HG03571 (cell line): Measurements from ENCODE around the gene ARHGAP6.
"Not testable (repeated sequence)": the region's sequence is repeated elsewhere in the genome, so short reads cannot be mapped to it uniquely, and the experiment has no call there.

Experiments
- ATAC-seq: cut with Tn5 transposase; IDR thresholded peaks from one replicate; pipeline ENCODE4 v1.9.1; 2021; ENCODE audit not compliant: unreplicated experiment

The ARHGAP6 gene

DNA sequence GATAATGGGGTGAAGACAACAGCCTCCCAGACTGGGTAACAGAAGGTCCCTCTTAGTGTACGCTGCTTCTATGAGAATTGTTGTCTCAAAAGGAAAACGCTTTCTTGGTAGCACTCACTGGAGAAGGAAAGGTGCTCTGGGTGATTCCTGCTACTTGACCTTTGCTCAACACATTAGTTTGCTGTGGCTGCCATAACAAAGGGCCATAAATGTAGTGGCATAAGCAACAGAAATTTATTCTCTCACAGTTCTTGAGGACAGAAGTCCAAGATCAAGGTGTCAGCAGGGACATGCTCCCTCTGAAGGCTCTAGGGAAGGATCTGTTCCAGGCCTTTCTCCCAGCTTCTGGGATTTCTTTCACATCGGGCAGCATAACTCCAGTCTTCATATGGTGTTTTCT, 535.6 kb downstream of the ARHGAP6 start:
- no peak for ATAC-seq

DNA sequence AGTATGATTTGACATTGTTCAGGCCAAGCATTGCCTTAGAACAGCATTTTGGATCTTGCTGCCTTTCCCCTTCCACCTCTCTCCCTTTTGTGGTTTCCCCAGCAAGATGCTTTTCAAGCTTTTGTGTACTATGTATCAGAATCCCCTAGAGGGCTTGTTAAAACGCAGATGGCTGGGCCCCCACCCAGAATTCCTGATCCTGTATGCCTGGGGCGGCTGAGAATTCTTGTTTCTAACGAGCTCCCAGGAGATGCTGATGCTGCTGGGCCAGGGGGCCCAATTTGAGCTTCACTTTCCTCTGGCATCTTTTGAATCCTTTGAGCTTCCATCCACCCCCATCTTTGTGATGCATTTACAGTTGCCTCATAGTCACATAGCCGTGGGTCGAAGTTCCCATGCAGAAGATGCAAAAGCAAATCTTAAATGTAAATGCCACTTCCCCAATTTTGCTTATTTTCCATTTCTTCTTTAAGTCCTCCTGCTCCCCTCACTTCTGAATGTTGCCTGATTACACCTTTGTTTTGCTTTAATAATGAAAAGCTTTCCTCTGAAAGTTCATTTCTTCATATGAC, 536.1 kb downstream of the ARHGAP6 start:
- no peak for ATAC-seq

DNA sequence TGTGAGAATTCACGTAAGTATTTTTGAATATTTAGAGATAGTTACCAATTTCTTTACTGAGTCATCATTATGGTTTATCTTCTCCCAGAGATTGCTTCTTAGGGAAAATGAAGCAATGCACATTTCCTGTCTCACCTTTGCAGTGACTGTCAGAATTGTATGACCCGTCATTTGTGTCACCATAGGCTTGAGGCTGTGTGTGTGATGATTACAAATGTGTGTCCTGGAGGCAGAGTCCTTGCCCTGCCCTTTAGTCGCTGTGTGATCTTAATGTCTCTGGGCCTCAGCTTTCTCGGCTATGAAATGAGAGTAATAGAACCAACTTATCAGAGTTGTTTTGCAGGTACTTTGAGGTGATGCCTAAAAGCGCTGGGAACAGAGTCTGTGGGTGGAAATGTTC, 540.7 kb downstream of the ARHGAP6 start:
- no peak for ATAC-seq

DNA sequence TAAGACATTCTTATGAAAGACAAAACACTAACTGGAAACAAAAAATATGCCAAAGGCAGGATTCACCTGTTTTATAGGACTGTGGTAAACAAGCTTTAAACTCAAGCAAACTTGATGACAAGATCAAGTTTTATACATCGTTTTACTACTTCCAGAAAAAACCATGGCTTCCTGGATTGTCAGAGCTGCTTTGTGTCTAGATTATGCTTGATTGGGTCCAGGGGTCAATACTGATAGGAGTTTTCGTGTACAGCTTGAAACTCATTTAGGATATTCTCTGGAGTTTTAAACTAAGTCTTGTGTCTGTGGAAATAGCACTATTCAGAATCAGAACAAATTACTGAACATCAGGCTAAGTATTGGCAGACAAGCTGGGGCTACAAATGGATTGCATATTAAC, 541.6 kb downstream of the ARHGAP6 start:
- no peak for ATAC-seq

DNA sequence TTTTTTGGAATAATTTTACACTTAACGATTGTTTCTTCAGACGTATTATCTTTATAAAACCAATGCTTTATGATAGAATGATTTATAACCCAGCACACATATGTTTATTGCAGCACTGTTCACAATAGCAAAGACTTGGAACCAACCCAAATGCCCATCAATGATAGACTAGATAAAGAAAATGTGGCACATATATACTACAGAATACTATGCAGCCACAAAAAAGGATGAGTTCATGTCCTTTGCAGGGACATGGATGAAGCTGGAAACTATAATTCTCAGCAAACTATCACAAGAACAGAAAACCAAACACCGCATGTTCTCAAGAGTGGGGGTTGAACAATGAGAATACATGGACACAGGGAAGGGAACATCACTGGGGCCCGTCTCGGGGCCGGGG, 542.6 kb downstream of the ARHGAP6 start:
- ATAC-seq = not testable (repeated sequence)

DNA sequence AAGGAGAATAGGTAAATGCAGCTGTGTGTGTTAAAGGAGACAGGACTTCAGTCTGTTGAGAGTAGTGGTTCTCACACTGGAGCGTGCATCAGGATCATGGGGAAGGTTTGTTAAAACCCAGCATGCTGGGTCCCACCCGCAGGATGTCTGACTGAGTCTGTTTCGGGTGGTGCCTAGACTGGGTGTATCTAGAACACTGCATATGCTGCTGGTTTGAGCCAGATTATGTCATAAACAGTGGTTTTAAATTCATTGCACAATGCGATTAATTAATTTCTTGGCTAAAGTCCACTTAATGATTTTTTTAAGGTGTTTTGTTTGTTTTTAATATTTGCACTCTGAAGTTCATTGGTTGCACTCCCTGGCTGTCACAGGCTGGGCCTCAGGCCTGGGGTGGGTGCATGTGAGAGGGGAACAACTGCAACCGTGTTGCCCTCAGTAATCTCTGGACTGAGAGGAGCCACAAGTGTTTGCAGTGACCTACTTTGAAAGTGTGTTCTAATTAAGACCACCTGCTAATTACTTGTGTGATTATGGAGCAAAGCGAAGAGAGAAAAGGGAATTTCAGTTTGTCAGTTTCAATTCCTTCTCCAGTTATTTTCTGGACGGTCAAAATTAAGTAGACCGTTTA, 546.3 kb downstream of the ARHGAP6 start:
- no peak for ATAC-seq

DNA sequence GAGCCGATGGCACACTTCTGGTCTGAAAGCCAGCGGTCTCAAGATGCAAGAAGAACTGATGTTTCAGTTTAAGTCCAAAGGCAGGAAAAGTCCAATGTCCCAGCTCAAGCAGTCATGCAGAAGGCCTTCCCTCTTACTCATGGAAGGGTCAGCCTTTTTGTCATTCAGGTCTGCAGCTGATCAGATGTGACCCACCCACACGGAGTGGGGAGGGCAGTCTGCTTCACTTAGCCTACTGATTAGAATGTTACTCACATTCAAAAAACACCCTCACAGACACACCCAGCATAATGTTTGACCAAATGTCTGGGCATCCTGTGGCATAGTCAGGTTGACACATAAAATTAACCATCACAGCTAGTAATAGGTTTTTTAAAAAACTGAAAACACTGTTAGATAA, 548.0 kb downstream of the ARHGAP6 start:
- no peak for ATAC-seq

DNA sequence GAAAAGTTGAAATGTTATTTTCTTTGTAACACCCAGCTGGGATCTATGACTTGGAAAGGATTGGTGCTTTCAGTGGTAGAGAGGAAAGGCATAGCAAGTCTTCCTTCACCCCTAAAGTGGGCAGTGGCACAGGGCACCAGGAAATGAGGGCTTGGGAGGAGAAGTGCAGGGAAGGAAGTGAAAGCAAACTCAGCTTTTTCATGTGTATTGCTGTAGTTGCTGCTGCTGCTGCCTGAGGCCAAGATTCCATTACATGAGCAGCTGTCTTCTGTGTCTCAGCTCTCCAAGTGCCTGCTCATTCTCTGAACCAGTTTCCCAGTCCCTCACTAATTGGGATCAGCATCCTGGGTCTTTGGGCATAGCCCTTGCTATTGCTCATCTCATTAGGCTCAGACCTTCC, 552.0 kb downstream of the ARHGAP6 start:
- ATAC-seq = no peak

DNA sequence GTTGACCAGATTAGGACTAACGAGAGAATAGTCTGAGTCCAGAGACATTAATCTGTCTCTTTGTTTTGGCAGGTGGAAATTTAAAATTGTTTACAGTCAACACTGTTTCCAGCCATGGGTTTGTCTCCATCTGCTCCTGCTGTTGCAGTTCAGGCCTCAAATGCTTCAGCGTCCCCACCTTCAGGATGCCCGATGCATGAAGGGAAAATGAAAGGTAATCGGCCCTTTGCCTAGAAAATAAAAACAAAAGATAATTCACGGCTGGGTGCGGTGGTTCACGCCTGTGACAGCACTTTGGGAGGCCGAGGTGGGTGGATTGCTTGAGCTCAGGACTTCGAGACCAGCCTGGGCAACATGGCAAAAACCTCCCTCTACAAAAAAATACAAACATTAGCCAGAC, 553.8 kb downstream of the ARHGAP6 start:
- ATAC-seq = no peak

DNA sequence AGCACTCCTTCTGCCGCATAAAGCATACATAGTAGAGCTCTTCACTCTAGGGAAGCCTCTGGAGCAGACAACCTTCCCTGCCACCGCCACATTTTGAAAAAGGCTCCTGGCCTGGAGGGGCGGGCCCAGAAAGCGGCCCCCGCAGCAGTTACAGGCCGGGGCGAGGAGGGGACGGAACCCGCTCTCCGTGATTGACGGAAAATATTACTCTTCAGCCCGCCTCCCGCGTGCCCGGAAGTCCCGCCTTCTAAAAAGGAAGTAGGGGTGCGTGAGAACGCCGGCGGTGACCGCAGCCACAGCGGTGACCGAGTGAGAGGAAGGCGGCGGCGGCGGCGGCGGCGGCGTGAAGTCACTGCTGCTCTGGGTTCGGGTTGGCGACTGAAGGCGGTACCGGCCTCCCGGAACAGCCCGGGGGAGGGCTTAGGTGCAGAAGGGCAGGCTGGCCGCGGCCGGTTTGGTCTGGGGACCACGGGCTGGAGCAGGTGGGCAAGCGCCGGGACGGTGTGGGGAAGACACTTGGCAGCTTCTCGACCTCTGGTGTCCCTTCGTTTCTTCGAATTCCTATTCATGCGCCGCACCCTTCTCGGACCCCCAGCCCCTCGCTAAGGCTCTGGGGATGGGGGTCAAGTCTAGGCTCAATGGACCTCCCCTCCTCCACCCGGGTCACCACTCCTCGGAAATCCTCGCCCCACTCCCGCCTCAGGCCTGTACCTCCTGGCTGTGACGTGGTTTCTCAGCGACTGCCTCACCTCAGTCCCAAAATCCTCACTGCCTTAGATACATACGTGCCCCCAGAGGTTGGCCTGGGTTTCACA, 554.5 kb downstream of the ARHGAP6 start, which contains the start of gene HCCS:
TSS of gene HCCS (plus strand) at position 296 of the 815 bp plus-strand sequence. CDS start 729 bp downstream, outside the sequence.
- peak; percentile 95 for ATAC-seq

DNA sequence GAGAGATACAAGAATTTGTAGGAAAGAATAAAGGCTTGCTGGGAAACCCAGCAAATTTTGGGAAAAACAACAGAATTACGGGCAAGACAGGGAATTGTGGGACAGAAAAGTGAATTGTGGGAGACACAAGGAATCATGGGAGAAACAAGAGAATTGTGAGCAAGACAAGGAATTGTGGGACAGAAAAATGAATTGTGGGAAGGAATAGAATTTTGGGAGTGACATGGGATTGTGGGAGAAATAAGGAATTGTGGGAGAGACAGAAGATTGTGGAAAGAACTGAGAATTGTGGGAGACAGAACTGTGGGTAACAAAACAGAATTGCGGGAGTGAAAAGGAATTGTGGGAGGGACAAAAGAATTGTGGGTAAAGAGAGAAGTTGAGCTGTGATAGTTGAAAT, 555.8 kb downstream of the ARHGAP6 start:
- ATAC-seq = no peak

DNA sequence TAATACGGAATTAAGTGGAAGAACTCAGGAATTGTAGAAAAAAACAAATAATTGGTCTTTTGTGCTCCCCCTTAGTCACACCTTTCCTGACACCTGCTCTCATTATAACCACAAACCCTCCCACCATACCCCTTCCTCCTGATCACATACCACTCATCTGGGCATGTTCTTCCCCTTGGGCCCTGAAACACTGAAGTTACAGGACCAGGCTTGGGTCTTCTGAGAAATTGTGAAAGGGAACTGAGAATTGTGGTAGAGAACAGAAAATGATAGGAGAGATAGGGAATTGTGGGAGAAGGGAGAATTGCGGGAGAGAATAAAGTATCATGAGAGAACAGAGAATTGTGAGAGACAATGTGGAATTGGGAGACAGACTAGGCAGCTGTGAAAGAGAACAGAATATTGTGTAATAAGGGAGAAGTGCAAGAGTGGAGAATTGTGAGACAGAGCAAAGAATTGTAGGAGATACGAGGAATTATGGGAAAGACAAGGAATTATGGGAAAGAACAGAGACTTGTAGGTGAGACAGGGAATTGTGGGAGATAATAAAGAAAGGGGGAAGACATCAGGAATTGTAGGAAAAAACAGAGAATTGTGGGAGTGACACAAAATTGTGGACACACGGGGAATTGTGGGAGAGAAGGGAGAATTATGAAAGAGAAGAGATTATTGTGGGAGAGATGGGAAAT, 557.3 kb downstream of the ARHGAP6 start:
- ATAC-seq = no peak

DNA sequence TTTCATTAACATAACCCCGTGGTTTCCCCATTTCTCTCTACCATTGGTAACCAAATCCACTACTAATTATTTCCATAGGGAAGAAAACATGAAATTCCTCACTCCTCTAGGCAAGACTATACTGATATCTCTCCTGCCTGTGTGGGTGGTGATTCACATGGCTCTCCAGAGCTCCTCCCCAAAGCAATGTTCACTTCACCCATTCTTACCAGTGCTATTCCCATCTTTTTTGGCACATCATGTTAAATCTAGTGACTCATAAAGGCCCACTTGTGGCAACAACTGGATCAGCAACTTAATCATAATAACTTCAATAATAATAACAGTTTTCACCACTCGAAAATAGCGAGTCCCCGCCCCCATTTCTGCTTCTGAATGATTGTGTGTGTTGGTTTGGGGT, 560.6 kb downstream of the ARHGAP6 start:
- ATAC-seq = no peak

DNA sequence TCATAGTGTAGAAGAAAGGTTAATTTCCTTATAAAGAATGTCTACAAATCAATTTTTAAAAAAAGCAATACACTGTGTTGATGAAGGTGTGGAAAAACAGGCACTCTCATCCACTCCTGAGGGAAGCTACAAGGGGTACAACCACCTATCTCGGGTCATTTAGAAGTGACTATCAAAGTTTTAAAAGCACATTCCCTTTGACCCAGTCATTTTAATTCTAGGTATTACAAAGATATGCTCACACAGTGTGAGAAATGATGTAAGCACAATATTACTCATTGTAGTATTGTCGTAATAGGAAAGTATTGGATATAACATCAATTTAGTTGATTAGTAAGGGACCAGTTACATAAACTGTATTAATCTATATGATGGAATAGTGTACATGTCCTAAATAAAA, 562.0 kb downstream of the ARHGAP6 start:
- no peak for ATAC-seq

DNA sequence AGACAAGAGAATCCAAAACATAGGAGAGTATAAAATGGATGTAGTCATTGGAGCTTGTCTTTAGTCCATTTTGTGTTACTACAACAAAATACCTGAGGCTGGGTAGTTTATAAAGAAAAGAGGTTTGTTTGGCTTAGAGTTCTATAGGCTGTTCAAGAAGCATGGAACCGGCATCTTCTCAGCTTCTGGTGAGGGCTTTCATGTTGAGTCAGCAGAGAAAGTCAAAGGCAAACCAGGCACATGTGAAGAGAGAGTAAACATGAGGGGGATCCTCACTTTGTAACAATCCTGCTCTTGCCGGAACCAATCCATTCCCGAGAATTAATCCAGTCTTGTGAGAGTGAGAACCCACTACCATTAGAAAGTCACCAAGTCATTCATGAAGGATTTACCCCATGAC, 562.7 kb downstream of the ARHGAP6 start:
- no peak for ATAC-seq

DNA sequence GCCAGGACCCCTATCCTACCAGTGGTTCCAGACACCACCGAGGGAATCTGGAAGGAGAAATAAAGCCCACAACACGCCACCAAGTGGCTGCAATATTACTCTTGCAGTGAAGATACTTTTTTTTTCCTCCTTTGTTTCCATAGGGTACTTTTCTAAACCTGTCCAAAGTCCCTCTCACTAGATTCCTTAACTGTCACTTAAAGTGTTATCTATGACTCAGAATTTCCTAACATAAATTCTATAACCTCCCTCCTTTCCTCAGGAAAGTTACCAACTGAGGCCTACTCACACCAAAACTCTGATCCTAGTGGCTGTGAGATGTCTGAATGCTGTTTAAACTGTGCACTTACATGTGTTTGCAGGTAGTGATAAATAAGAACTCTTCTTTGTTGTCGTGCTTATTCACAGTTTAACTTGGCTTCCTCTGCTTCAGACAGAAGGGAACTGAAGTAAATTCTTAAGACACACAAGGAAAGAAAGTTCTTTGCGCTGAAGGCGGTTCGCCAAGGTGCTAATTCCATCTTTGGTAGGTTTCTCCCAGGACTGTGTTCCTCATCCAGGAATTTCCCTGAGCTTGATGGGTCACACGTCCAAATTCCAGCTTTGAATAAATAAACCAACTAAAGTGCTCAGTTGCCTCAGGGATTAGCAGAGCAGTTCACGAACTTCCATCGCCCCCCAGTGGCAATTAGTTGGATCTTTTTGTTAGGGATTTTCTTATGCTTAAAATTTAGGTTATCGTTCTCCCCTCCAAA, 565.3 kb downstream of the ARHGAP6 start:
- no peak for ATAC-seq

DNA sequence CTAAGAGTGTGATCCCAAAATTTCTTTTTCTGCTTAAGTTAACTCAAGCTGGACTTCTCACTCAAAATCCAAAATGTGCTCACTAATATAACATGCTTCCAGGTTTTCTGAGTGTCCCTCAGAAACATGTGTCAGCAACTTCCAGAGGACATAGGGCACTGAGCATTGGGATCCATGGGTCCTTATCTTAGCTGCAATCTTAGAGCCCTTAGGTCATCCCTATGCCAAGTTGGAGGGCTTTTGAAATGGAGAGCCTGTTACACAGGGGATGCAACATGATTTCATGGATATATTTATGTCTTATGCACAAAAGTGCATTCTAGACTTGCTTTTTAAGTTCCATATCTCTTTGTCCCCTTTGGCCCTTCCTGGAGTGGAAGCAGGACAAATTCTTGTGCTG, 566.3 kb downstream of the ARHGAP6 start:
- no peak for ATAC-seq

DNA sequence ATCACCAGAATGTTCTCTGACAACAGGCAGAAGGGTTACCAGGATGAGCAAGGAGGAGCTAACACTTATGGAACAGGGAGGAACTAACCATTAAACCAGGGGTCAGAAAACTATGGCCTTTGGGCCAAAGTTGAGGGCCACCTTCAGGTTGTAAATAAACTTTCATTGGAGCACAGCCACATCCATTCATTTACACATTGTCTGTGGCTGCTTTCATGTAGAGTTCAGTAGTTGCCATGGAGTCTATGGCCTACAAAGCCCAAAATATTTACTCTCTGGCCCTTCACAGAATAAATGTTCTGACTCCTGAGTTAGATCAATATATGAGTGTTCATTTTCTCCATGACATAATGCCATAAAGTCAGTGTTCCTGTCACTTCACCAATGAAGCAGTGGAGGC, 567.8 kb downstream of the ARHGAP6 start:
- ATAC-seq = no peak

DNA sequence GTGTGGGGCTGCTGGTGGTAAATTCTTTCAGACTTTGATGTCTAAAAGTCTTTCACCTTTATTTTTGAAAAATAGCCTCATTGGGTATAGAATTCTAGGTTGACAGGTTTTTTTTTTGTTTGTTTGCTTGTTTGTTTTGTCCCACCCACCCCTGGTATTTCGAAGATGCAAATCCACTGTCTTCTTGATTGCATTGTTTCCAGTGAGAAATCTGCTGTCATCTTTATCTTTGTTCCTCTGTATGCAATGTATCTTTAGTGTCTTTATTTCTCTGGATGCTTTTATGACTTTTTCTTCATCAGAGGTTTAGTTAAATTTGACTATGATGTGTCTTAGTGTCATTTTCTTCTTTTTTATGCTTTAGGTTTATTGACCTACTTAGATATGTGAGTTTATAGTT, 575.9 kb downstream of the ARHGAP6 start:
- no peak for ATAC-seq
